IMR-90 (cell line): Measurements from ENCODE around the gene TIAM2. TPM values are rescaled to one million over a fixed set of nuclear protein-coding genes. Genes with fewer than 3 reads are reported as not detected.

ENCODE experiments used
- ATAC-seq: fragments of 200-7000 bp; cut with Tn5 transposase; 2 replicates; pipeline ENCODE4 v1.9.1; 2020; ENCODE audit warnings: low read depth, mild to moderate bottlenecking, moderate library complexity
- BruUV-seq: library from RNA; stranded (reverse); fragments of 400-500 nt; replicated peaks from 2 replicates; lab custom pipeline; 2021; lab: Mats Ljungman, UMichigan
- CTCF ChIA-PET: fragments of 300-600 bp; formaldehyde crosslinking; extraction: SDS; loops from one replicate; lab custom pipeline; 2021; ENCODE audit warnings: antibody characterized with exemption; lab: Yijun Ruan, JAX
- POLR2A ChIA-PET: fragments of 300-600 bp; sonication (Branson Sonifier 250); formaldehyde crosslinking; loops from one replicate; lab custom pipeline; 2022; ENCODE audit warnings: antibody characterized with exemption; ENCODE audit not compliant: unreplicated experiment; lab: Charles Lee
- DNase-seq: peaks from one replicate; pipeline ENCODE4 v3.0.0; 2013
- H2AFZ ChIP-seq: replicated peaks from 2 replicates; pipeline ENCODE3; 2013; ENCODE audit warnings: low read length, mild to moderate bottlenecking; ENCODE audit not compliant: poor library complexity
- H2AK5ac ChIP-seq: 2 replicates; pipeline ENCODE4 v1.6.1; 2013; ENCODE audit warnings: low read depth, low read length, inconsistent platforms
- H2AK9ac ChIP-seq: replicated peaks from 2 replicates; pipeline ENCODE3; 2013; ENCODE audit warnings: mild to moderate bottlenecking, low read depth, low read length, moderate library complexity; ENCODE audit not compliant: poor library complexity
- H2BK120ac ChIP-seq: 2 replicates; pipeline ENCODE4 v1.6.1; 2013; ENCODE audit warnings: low read depth, low read length, inconsistent platforms
- H2BK15ac ChIP-seq: 3 replicates; pipeline ENCODE4 v1.6.1; 2013; ENCODE audit warnings: low read depth, low read length, inconsistent platforms
- H2BK20ac ChIP-seq: 2 replicates; pipeline ENCODE4 v1.6.1; 2013; ENCODE audit warnings: low read depth, mild to moderate bottlenecking, inconsistent platforms, low read length, moderate library complexity
- H2BK5ac ChIP-seq: 2 replicates; pipeline ENCODE4 v1.6.1; 2013; ENCODE audit warnings: mild to moderate bottlenecking, low read depth, low read length, inconsistent platforms; ENCODE audit not compliant: poor library complexity, severe bottlenecking
- H3K14ac ChIP-seq: replicated peaks from 2 replicates; pipeline ENCODE4 v1.6.1; 2013; ENCODE audit warnings: low read depth, low read length, inconsistent platforms
- H3K18ac ChIP-seq: 2 replicates; pipeline ENCODE4 v1.6.1; 2013; ENCODE audit warnings: low read depth, low read length, control low read depth
- H3K23ac ChIP-seq: 2 replicates; pipeline ENCODE4 v1.6.1; 2013; ENCODE audit warnings: low read depth, low read length, inconsistent platforms
- H3K27ac ChIP-seq: 2 replicates; pipeline ENCODE4 v1.5.1; 2013; ENCODE audit warnings: mild to moderate bottlenecking, control low read depth, low read length; ENCODE audit not compliant: insufficient read depth
- H3K27me3 ChIP-seq: 2 replicates; pipeline ENCODE4 v1.6.1; 2013; ENCODE audit warnings: low read length; ENCODE audit not compliant: control insufficient read depth, insufficient read depth
- H3K36me3 ChIP-seq: 2 replicates; pipeline ENCODE4 v1.6.1; 2013; ENCODE audit warnings: low read length, mixed read lengths; ENCODE audit not compliant: control insufficient read depth, insufficient read depth
- H3K4ac ChIP-seq: 2 replicates; pipeline ENCODE4 v1.6.1; 2013; ENCODE audit warnings: low read depth, low read length, inconsistent platforms
- H3K4me1 ChIP-seq: 2 replicates; pipeline ENCODE4 v1.6.1; 2013; ENCODE audit warnings: low read length, mixed read lengths; ENCODE audit not compliant: control insufficient read depth, insufficient read depth
- H3K4me2 ChIP-seq: 2 replicates; pipeline ENCODE4 v1.6.1; 2013; ENCODE audit warnings: low read depth, mild to moderate bottlenecking, control low read depth, low read length, moderate library complexity
- H3K4me3 ChIP-seq: 2 replicates; pipeline ENCODE4 v1.5.1; 2013; ENCODE audit warnings: low read depth, mild to moderate bottlenecking, control low read depth, low read length, moderate library complexity; ENCODE audit not compliant: insufficient read depth
- H3K56ac ChIP-seq: 2 replicates; pipeline ENCODE4 v1.6.1; 2013; ENCODE audit warnings: low read length, inconsistent platforms; ENCODE audit not compliant: insufficient read depth; ENCODE audit errors: extremely low read depth
- H3K79me1 ChIP-seq, 2 experiments: 2 replicates each; pipeline ENCODE4 v1.6.1; 2013; ENCODE audit warnings: low read length in 2 of 2, inconsistent platforms in 1 of 2, low read depth in 1 of 2
- H3K9ac ChIP-seq: 2 replicates; pipeline ENCODE4 v1.6.1; 2013; ENCODE audit warnings: low read depth, low read length, control low read depth
- H3K9me1 ChIP-seq: 2 replicates; pipeline ENCODE4 v1.6.1; 2013; ENCODE audit warnings: low read length, inconsistent platforms; ENCODE audit not compliant: insufficient read depth
- H3K9me3 ChIP-seq: 2 replicates; pipeline ENCODE4 v1.6.1; 2013; ENCODE audit warnings: low read length; ENCODE audit not compliant: control insufficient read depth, insufficient read depth
- H4K20me1 ChIP-seq: 2 replicates; pipeline ENCODE4 v1.6.1; 2013; ENCODE audit warnings: low read length, inconsistent platforms; ENCODE audit not compliant: insufficient read depth
- H4K5ac ChIP-seq: 2 replicates; pipeline ENCODE4 v1.6.1; 2013; ENCODE audit warnings: mild to moderate bottlenecking, low read depth, low read length, control low read depth
- H4K8ac ChIP-seq, 2 experiments: 2 replicates each; pipeline ENCODE4 v1.6.1; 2013; ENCODE audit warnings: low read depth in 2 of 2, low read length in 2 of 2, control low read depth in 1 of 2, inconsistent platforms in 1 of 2
- H4K91ac ChIP-seq: 2 replicates; pipeline ENCODE4 v1.6.1; 2013; ENCODE audit warnings: low read depth, low read length, inconsistent platforms; ENCODE audit not compliant: insufficient read depth
- CEBPB ChIP-seq: IDR thresholded peaks from 2 replicates; pipeline ENCODE4 v1.6.1; 2012; ENCODE audit warnings: low read depth, low read length, improper control_type of control experiment
- MAZ ChIP-seq: IDR thresholded peaks from 2 replicates; pipeline ENCODE4 v1.6.1; 2012; ENCODE audit warnings: low read depth, mild to moderate bottlenecking, low read length, improper control_type of control experiment, moderate library complexity, borderline replicate concordance
- SMC3 ChIP-seq: fragments of 150-350 bp; IDR thresholded peaks from 2 replicates; pipeline ENCODE4 v1.6.1; 2016; ENCODE audit warnings: low read depth, mild to moderate bottlenecking, antibody characterized with exemption, low read length, moderate library complexity
- WGBS, 2 experiments: methylation state at CpG; one replicate each; pipeline versions ENCODE4 v1.1.5 to v1.1.7; 2013; ENCODE audit warnings: missing lambda C conversion rate in 2 of 2; ENCODE audit not compliant: insufficient read length in 1 of 2; ENCODE audit errors: extremely low coverage in 2 of 2; 5-methylcytosine and 5-hydroxymethylcytosine counted together
- dilution Hi-C: fragments of 300-500 bp; cut with HindIII; formaldehyde crosslinking; loops from one replicate; pipeline ENCODE4 v1.14.3; 2018; ENCODE audit warnings: low sequenced_read_pairs; ENCODE audit not compliant: unreplicated experiment
- in situ Hi-C: fragments of 300-500 bp; cut with MboI; formaldehyde crosslinking; loops from 3 replicates; pipeline ENCODE4 v1.14.3; 2019; ENCODE audit warnings: low sequenced_read_pairs, inconsistent platforms, mixed read lengths
- intact Hi-C: fragments of 100-400 bp; cut with micrococcal nuclease; formaldehyde crosslinking; loops from 2 replicates; pipeline ENCODE4 v1.10.0; 2022
- polyA plus RNA-seq, 3 experiments: library from polyadenylated mRNA; depleted of rRNA; stranded (reverse); fragments of >200 nt; gene quantifications; 2 replicates each; pipeline ENCODE4 v1.2.3, GENCODE V29; 2012; ENCODE audit warnings: low replicate concordance in 1 of 3
- total RNA-seq: library from RNA; depleted of rRNA; stranded (reverse); fragments of >200 nt; gene quantifications from 2 replicates; pipeline ENCODE4 v1.2.3, GENCODE V29; 2012

TIAM2 gene
- total and polyA plus RNA-seq, 2 of the 4 experiments (the other 2 are of a cell fraction) = 3.1 to 4.7 TPM

- peaks cover 5 to 30% of the 10 kb centered on the region in 2 experiments for H3K79me1 ChIP-seq
- H3K9me3 ChIP-seq = no peaks in the 10 kb centered on the region
- POLR2A ChIA-PET = no interaction called here
- dilution Hi-C loops = no loop called here
- no peak overlapping the region for H3K56ac ChIP-seq
- no peak overlapping the region for H3K4me2 ChIP-seq
- H3K9me1 ChIP-seq = peaks cover 15% of the 10 kb centered on the region
- no CpG with 5 or more reads among the region's 11 CpGs for WGBS, 2 experiments
- TF ChIP-seq CEBPB (no peak), MAZ (no peak), SMC3 (no peak)
- H2BK20ac ChIP-seq = no peak overlapping the region
- no peaks in the 10 kb centered on the region for H3K27me3 ChIP-seq
- ATAC-seq (no peak), DNase-seq (no peak)
- no peaks in the 10 kb centered on the region for H4K20me1 ChIP-seq
- H4K5ac ChIP-seq = no peak overlapping the region
- H3K23ac ChIP-seq = peak overlapping the region; percentile 37; the same call in 1 of the 2 replicates
- no peak overlapping the region for H3K9ac ChIP-seq
- no peak overlapping the region for H2BK120ac ChIP-seq
- no TSS peak for BruUV-seq
- peaks cover 5% of the 10 kb centered on the region; the same call in 1 of the 2 replicates for H3K4me1 ChIP-seq
- H2AK9ac ChIP-seq = no peak overlapping the region
- no peak overlapping the region for H3K14ac ChIP-seq
- H4K8ac ChIP-seq = no peak overlapping the region
- H2BK5ac ChIP-seq = no peak overlapping the region
- intact Hi-C loops = no loop called here
- H3K4ac ChIP-seq = no peak overlapping the region
- CTCF ChIA-PET = no interaction called here
- H3K18ac ChIP-seq = no peak overlapping the region
- H2BK15ac ChIP-seq = no peak overlapping the region
- no peak overlapping the region for H2AFZ ChIP-seq
- no peak overlapping the region for H2AK5ac ChIP-seq
- H4K91ac ChIP-seq = no peak overlapping the region
- peaks cover 20% of the 10 kb centered on the region for H3K36me3 ChIP-seq
- in situ Hi-C loops = no loop called here
- no peak overlapping the region for H3K27ac ChIP-seq
- no peak overlapping the region for H3K4me3 ChIP-seq
These were observed 266.2 kb downstream of the TIAM2 start for GRCh38 chr6:155261111-155261900.
